B cell (primary cell): ENCODE measurements around the gene PARD3B. TPM values are rescaled to one million over a fixed set of nuclear protein-coding genes. Genes with fewer than 3 reads are reported as not detected.

ENCODE experiments used
- ATAC-seq: fragments of 200-7000 bp; cut with Tn5 transposase; one replicate; pipeline ENCODE4 v1.10.0; 2021; ENCODE audit warnings: low read depth, mild to moderate bottlenecking, moderate number of reproducible peaks, moderate library complexity
- CTCF ChIA-PET: fragments of 350-600 bp; sonication (Branson Sonifier 250); formaldehyde crosslinking; loops from one replicate; lab custom pipeline; 2021; ENCODE audit warnings: antibody characterized with exemption, inconsistent platforms; lab: Charles Lee
- POLR2A ChIA-PET: fragments of 350-600 bp; sonication (Branson Sonifier 250); formaldehyde crosslinking; loops from one replicate; lab custom pipeline; 2021; ENCODE audit warnings: antibody characterized with exemption; lab: Charles Lee
- DNase-seq: peaks from one replicate; pipeline ENCODE4 v3.0.0; 2013
- H2AFZ ChIP-seq: 2 replicates; pipeline ENCODE4 v1.6.1; 2012; ENCODE audit warnings: mild to moderate bottlenecking, low read depth, low read length; ENCODE audit not compliant: insufficient read depth, poor library complexity, severe bottlenecking
- H3K27ac ChIP-seq, 2 donors: 1 replicate in 1 of 2; 2 replicates in 1 of 2; pipeline ENCODE4 v1.5.1; 2012 to 2013; ENCODE audit warnings: low read length in 2 of 2, mild to moderate bottlenecking in 2 of 2, moderate library complexity in 1 of 2
- H3K27me3 ChIP-seq, 4 experiments: fragments of 200-600 bp in 1 of 4; sonication (generic) in 1 of 4; replicated peaks in 1 of 4; 1 replicate in 2 of 4; 2 replicates in 2 of 4; pipeline versions ENCODE4 v1.6.1 to v1.7.0; 2013 to 2016; ENCODE audit warnings: low read length in 3 of 4, mild to moderate bottlenecking in 2 of 4, mixed read lengths in 1 of 4, moderate library complexity in 1 of 4; ENCODE audit not compliant: insufficient read depth in 4 of 4, control insufficient read depth in 3 of 4; ENCODE audit errors: control extremely low read depth in 1 of 4
- H3K36me3 ChIP-seq, 2 experiments: replicated peaks in 1 of 2; 1 replicate in 1 of 2; 2 replicates in 1 of 2; pipeline versions ENCODE4 v1.6.1 to v1.7.1; 2013; ENCODE audit warnings: low read length in 1 of 2; ENCODE audit not compliant: insufficient read depth in 2 of 2, control insufficient read depth in 1 of 2; ENCODE audit errors: control extremely low read depth in 1 of 2, extremely low read depth in 1 of 2
- H3K4me1 ChIP-seq, 2 donors: fragments of 200-600 bp in 1 of 2; sonication (generic) in 1 of 2; 1 replicate in 1 of 2; 2 replicates in 1 of 2; pipeline versions ENCODE4 v1.5.1 to v1.6.1; 2013 to 2017; ENCODE audit warnings: low read length in 2 of 2; ENCODE audit not compliant: control insufficient read depth in 2 of 2, insufficient read depth in 2 of 2
- H3K4me2 ChIP-seq: replicated peaks from 2 replicates; pipeline ENCODE3; 2012; ENCODE audit warnings: mild to moderate bottlenecking, low read depth, low read length; ENCODE audit not compliant: poor library complexity, severe bottlenecking
- H3K4me3 ChIP-seq, 5 experiments: fragments of 200-600 bp in 1 of 5; sonication (generic) in 1 of 5; 1 replicate in 3 of 5; 2 replicates in 2 of 5; pipeline versions ENCODE4 v1.5.1 to v1.7.0; 2011 to 2016; ENCODE audit warnings: low read length in 4 of 5, mild to moderate bottlenecking in 4 of 5, low read depth in 2 of 5, control low read depth in 1 of 5, moderate library complexity in 1 of 5; ENCODE audit not compliant: insufficient read depth in 1 of 5; ENCODE audit errors: control extremely low read depth in 1 of 5, extremely low read depth in 1 of 5
- H3K79me2 ChIP-seq: fragments of 200-600 bp; sonication (generic); one replicate; pipeline ENCODE4 v1.6.0; 2016; ENCODE audit warnings: low read length; ENCODE audit not compliant: control insufficient read depth, insufficient read depth
- H3K9ac ChIP-seq: fragments of 200-600 bp; sonication (generic); 2 replicates; pipeline ENCODE4 v1.6.1; 2017; ENCODE audit warnings: mild to moderate bottlenecking, low read length, moderate library complexity
- H3K9me3 ChIP-seq, 3 donors: one replicate each; pipeline versions ENCODE4 v1.6.1 to v1.7.1; 2013; ENCODE audit warnings: low read length in 2 of 3; ENCODE audit not compliant: control insufficient read depth in 2 of 3, insufficient read depth in 1 of 3; ENCODE audit errors: control extremely low read depth in 1 of 3
- H4K20me1 ChIP-seq: 2 replicates; pipeline ENCODE4 v1.6.0; 2012; ENCODE audit warnings: mild to moderate bottlenecking, low read length; ENCODE audit not compliant: insufficient read depth, control insufficient read depth, poor library complexity, severe bottlenecking
- H3K27ac Mint-ChIP-seq: one replicate; pipeline ENCODE4 v1.8.0; 2021; ENCODE audit warnings: mixed read lengths
- H3K27me3 Mint-ChIP-seq: one replicate; pipeline ENCODE4 v1.8.0; 2021; ENCODE audit warnings: mixed read lengths
- H3K4me1 Mint-ChIP-seq: one replicate; pipeline ENCODE4 v1.8.0; 2021; ENCODE audit warnings: mixed read lengths
- H3K4me3 Mint-ChIP-seq: one replicate; pipeline ENCODE4 v1.8.0; 2021; ENCODE audit warnings: mixed read lengths
- H3K9me3 Mint-ChIP-seq: one replicate; pipeline ENCODE4 v1.8.0; 2022; ENCODE audit warnings: mixed read lengths; ENCODE audit not compliant: insufficient read depth
- EZH2 ChIP-seq: IDR thresholded peaks from 2 replicates; pipeline ENCODE4 v1.6.1; 2012; ENCODE audit warnings: borderline replicate concordance, low read depth, mild to moderate bottlenecking, moderate library complexity, low read length; ENCODE audit not compliant: insufficient read depth, poor library complexity, severe bottlenecking
- WGBS: methylation state at CpG from one replicate; pipeline ENCODE4 v1.1.5; 2013; ENCODE audit warnings: missing lambda C conversion rate; ENCODE audit not compliant: insufficient coverage; 5-methylcytosine and 5-hydroxymethylcytosine counted together
- intact Hi-C: fragments of 100-400 bp; cut with micrococcal nuclease; formaldehyde crosslinking; loops from one replicate; pipeline ENCODE4 v1.10.0; 2022
- polyA plus RNA-seq: library from polyadenylated mRNA; depleted of rRNA; stranded (reverse); fragments of >200 nt; gene quantifications from 2 replicates; pipeline ENCODE4 v1.2.3, GENCODE V29; 2012
- total RNA-seq, 2 donors: library from RNA; stranded (reverse); fragments of 120-200 nt in 1 of 2; gene quantifications; 1 replicate in 1 of 2; 2 replicates in 1 of 2; pipeline versions ENCODE4 v1.2.3 to v1.2.4, GENCODE V29; 2013 to 2022
- TF ChIP-seq, protein P1 (sequence below): fragments of 200-600 bp; IDR thresholded peaks from one replicate; pipeline ENCODE4 v1.8.0; 2022; ENCODE audit warnings: antibody characterized with exemption, mild to moderate bottlenecking

The PARD3B gene
- total and polyA plus RNA-seq, 2 donors (not counting 1 experiment from before 2014, with no cell fraction given), result not detected

DNA sequence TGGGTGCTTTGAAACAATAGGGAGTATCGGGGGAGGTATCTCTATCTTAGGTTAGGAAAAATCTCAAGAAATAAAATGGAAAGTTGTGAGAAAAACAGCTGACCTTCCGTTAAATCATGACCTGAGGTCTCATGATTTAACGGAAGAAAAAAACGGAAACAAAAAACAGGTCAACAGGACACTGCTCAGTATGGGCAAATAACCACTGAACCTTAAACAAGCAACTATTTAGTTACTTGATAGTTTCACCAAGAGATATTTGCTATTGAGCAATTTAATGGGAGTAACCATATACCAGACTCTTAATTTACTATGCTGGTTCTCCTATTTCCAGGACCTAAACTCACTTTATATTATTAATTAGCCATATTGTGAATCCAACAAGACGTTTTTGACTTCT, 150.8 kb downstream of the PARD3B start:
- Mint-ChIP-seq H3K27me3 (no peaks in the 10 kb centered on the region), H3K4me1 (no peaks in the 10 kb centered on the region), H3K4me3 (no peak overlapping the region), H3K27ac (no peak overlapping the region), H3K9me3 (no peaks in the 10 kb centered on the region)
- intact Hi-C loops, result no loop called here
- H3K9ac ChIP-seq, result no peak overlapping the region
- ChIA-PET CTCF (no interaction called here), POLR2A (no interaction called here)
- no peak for ATAC-seq
- H2AFZ ChIP-seq, result no peak overlapping the region
- no peaks in the 10 kb centered on the region for H4K20me1 ChIP-seq
- WGBS, result 100% methylated on average over 1 of the region's 5 CpGs
- DNase-seq, result no peak
- no peaks in the 10 kb centered on the region for H3K27me3 ChIP-seq
- H3K4me1 ChIP-seq, result no peaks in the 10 kb centered on the region
- H3K4me2 ChIP-seq, result no peak overlapping the region
- TF ChIP-seq EZH2, result no peak
- TF ChIP-seq, protein P1, sequence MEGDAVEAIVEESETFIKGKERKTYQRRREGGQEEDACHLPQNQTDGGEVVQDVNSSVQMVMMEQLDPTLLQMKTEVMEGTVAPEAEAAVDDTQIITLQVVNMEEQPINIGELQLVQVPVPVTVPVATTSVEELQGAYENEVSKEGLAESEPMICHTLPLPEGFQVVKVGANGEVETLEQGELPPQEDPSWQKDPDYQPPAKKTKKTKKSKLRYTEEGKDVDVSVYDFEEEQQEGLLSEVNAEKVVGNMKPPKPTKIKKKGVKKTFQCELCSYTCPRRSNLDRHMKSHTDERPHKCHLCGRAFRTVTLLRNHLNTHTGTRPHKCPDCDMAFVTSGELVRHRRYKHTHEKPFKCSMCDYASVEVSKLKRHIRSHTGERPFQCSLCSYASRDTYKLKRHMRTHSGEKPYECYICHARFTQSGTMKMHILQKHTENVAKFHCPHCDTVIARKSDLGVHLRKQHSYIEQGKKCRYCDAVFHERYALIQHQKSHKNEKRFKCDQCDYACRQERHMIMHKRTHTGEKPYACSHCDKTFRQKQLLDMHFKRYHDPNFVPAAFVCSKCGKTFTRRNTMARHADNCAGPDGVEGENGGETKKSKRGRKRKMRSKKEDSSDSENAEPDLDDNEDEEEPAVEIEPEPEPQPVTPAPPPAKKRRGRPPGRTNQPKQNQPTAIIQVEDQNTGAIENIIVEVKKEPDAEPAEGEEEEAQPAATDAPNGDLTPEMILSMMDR, result no peak
- no peak overlapping the region for H3K27ac ChIP-seq
- no peaks in the 10 kb centered on the region for H3K36me3 ChIP-seq
- H3K9me3 ChIP-seq, result no peaks in the 10 kb centered on the region
- no peaks in the 10 kb centered on the region for H3K79me2 ChIP-seq
- no peak overlapping the region for H3K4me3 ChIP-seq

DNA sequence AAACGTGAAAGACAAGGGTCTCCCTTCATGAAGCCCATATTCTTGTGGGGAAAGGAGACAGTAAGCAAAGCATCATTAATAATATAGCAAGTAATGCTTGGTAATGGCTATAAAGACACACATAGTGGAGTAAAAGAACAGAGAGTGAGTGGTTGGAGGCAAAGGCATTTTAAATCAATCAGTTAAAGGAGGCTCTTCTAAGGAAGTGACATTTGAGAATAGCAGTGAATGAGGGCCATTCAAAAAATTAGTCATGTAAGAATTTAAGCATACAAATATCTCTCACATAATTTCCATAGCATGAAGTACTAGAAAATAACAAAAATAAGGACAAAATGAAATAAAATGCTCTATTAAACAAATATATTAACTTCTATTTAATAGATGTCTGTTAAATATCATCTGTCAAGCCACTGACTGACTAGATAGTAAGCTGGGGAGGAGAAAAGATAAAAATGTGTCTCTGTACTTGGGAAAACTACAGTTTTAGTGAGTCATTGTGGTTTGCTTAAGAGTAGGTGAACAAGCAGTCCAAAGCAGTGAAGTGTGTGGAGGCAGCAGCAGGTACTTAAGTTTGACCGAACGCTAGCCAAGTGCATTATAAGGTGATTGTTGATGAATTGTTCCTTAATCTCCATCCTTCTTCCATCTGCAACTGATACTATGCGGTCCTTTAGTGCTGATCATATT, 160.1 kb downstream of the PARD3B start:
- Mint-ChIP-seq H3K4me1 (no peaks in the 10 kb centered on the region), H3K27ac (no peak overlapping the region), H3K4me3 (no peak overlapping the region), H3K27me3 (no peaks in the 10 kb centered on the region), H3K9me3 (no peaks in the 10 kb centered on the region)
- Histone ChIP-seq H3K36me3 (no peaks in the 10 kb centered on the region), H3K4me1 (no peaks in the 10 kb centered on the region), H3K27me3 (no peaks in the 10 kb centered on the region), H3K4me3 (no peak overlapping the region), H3K27ac (no peak overlapping the region), H3K79me2 (no peaks in the 10 kb centered on the region), H3K9ac (no peak overlapping the region), H2AFZ (no peak overlapping the region), H4K20me1 (no peaks in the 10 kb centered on the region), H3K9me3 (no peaks in the 10 kb centered on the region), H3K4me2 (no peak overlapping the region)
- ChIA-PET CTCF (no interaction called here), POLR2A (no interaction called here)
- DNase-seq, result no peak
- TF ChIP-seq, protein P1, result no peak
- TF ChIP-seq EZH2, result no peak
- intact Hi-C loops, result no loop called here
- ATAC-seq, result no peak
- WGBS, result 100% methylated on average over 2 of the region's 4 CpGs
